CD4-positive, alpha-beta T cell treated with Interleukin-12 subunit alpha and Interleukin-12 subunit beta, for 1 hour (primary cell): ENCODE results near the gene DPH1.

Experiments used
- DNase-seq: peaks from one replicate; pipeline ENCODE4 v3.0.0-alpha.2; 2020

DPH1 gene

DNA sequence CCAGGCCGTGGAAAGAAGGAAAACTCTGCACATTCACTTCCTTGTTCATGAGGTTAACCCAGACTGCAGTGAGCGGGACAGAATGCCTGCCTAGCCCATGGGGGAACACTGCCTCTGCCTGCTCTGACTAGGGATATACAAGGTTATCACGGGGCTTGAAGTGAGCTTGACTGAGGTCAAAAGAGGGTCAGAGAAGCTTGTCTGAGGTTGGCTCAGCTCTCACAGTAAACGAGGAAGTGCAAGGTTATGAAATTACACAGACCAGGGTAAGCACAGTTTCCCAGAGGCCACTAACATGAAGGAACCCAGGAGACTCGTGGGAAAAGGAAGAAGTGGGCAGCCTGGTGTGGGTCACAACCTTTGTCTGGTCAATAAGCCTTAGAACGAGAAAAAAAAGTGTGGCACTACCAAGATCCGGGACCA, 53.7 kb downstream of the DPH1 start:
- no peak for DNase-seq

GRCh38 chr17:2084036-2084765, 54.2 kb downstream of the DPH1 start:
- DNase-seq: no peak

GRCh38 chr17:2084766-2085647, 55.1 kb downstream of the DPH1 start:
- DNase-seq: no peak

DNA sequence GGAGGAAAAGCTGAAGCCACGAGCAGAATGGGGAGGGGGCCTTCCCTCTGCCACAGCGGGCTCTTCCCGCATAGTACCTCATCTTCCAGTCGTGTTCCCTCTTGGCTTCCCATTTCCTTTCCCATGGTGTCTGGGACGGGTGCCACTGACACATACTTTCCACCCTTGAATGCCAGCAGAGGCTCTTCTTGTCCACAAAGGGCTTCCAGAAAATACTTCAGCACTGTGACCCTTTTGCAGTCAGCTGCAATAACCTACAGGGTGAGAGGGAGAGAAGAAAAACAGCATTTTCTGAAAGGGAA, 55.6 kb downstream of the DPH1 start:
- DNase-seq: no peak

DNA sequence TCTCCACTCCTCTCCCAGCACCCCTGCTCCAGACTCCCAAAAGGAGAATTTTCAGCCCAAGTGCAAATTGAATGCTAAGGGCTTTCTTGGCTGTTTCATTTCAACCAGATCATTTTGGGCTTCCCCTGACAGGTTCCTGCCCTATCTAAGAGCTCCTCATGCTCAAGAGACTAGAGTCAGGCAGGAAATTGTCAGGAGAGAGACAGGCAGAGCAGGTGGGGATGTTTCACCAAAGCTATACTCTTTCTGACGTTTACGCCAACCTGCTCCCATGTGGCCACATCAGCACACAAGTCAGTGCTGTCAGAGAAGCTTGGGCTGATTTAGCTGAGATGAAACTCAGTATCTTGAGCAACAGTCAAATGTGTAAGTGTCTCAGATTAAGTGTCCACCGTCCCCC, 56.4 kb downstream of the DPH1 start:
- DNase-seq: no peak

DNA sequence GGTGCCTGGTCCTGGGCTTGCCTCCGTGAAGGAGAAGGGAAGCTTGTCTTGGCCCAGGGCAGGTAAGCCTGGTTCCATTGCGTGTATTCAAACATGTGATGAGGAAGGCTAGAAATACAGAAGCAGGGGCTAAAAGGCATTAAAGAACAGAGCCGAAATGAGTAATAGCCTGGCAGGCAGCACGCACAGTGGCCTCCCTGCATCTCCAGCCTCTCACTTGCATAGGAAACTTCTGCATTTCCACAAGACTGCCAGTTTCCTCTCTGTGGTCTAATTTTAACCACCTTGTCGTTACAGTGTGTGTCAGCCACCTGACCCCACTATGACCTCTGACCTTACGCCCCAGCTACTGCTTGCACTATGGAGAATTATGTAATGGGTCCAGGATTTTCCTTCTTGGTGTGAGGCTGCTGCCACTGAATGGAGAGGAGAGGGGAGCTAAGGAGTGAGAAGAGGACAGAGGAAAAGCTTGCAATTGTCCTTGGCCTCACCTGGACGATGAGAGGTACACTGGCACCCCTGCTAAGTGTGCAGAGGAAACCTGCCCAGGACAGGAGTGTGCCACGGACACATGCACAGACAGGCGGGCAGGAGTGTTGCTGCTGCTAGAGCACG, 57.8 kb downstream of the DPH1 start:
- peak; percentile 48 for DNase-seq

- DNase-seq: no peak
These were observed 59.1 kb downstream of the DPH1 start for GRCh38 chr17:2089021-2089422.

GRCh38 chr17:2090210-2090641, 60.3 kb downstream of the DPH1 start:
- peak; percentile 8 for DNase-seq

DNA sequence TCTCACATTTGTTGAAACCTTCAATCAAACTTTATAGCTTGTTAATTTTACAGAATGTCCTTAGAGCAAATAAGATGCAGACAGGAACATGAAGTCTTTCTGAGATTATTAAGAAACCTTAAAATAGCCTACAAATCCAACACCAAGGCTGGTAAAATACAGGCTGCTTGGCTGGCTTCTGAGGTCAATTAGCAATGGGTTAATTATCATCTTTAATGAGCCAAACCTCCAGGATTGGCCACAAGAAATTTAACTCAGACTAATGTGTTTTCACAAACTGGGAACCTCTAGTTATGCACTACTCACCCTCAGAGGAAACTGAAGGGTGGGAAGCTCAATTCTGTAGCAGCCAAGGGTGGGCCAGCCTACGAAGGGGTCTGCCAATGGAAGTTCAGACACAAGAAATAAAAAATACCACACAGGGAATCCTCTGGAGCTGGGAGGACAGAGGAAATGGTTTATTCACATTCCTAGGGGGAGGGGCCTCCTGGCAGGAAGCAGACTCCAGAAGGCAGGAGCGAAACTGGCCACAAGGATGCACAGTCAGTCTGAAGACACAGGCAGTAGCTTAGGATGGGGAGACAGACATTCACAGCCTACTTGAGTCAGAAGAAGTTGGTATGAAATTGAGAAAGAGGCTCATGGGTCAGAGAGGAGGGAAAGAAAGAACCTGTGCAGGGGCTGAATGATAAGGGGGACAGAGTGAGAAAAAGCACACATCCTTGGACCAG, 61.0 kb downstream of the DPH1 start:
- DNase-seq: no peak

DNA sequence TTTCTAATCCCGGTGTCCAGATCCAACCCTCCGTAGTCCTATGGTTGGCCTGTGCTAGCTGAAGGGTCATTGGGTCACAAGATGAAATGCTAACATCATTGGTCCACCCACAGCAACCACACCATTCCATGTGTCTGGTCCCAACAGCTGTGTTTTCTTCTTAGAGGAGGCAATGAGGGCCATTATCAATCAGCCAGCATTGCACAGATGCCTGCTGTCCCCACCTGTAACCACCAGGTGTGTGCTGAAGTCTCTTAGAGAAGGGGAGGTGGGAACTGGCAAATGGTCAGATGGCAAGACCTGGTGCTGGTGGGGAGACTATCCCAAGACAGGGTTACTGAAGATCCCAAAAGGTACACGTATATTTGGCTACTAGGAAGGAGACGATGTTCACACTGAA, 62.3 kb downstream of the DPH1 start:
- no peak for DNase-seq

DNA sequence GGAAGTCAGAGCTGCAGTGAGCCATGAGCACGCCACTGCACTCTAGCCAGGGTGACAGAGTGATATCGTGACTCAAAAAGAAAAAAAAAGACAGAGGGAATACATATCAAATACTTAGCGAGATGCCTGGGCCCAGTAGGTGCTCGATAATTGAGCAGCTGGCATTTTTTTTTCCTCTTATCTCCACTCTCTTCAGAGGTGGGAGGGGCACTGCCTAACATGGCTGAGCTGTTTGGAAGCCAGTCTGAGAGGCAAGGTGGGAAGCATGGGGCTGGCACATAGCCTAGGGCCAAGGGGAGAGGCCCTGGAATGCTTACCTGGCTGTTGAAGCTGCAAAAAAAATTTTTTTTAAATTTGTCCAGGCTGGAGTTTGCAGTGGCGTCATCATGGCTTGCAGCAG, 63.4 kb downstream of the DPH1 start:
- DNase-seq: no peak
